PC-3 (cell line): ENCODE data around the gene C1GALT1. TPM values are rescaled to one million over a fixed set of nuclear protein-coding genes. Genes with fewer than 3 reads are reported as not detected.

Experiments
- ATAC-seq: fragments of 200-7000 bp; cut with Tn5 transposase; 2 replicates; pipeline ENCODE4 v1.9.1; 2020; ENCODE audit warnings: mild to moderate bottlenecking, moderate library complexity
- BruUV-seq: library from RNA; stranded (reverse); fragments of 400-500 nt; replicated peaks from 2 replicates; lab custom pipeline; 2021; lab: Mats Ljungman, UMichigan
- CTCF ChIA-PET: fragments of 300-600 bp; sonication (Branson Sonifier 250); formaldehyde crosslinking; loops from one replicate; lab custom pipeline; 2022; ENCODE audit warnings: antibody characterized with exemption; lab: Charles Lee
- POLR2A ChIA-PET: fragments of 300-600 bp; sonication (Branson Sonifier 250); formaldehyde crosslinking; loops from one replicate; lab custom pipeline; 2022; ENCODE audit warnings: antibody characterized with exemption; ENCODE audit not compliant: unreplicated experiment; lab: Charles Lee
- DNase-seq: peaks from one replicate; pipeline ENCODE4 v3.0.0-alpha.2; 2015
- H2AFZ ChIP-seq: fragments of 300-600 bp; sonication (generic); 2 replicates; pipeline ENCODE4 v1.6.0; 2016; ENCODE audit warnings: antibody characterized with exemption, low read length
- H3F3A ChIP-seq: fragments of 300-600 bp; sonication (generic); one replicate; pipeline ENCODE4 v1.6.0; 2017; ENCODE audit warnings: antibody characterized with exemption, low read length, control low read depth, mild to moderate bottlenecking; ENCODE audit not compliant: unreplicated experiment
- H3K27ac ChIP-seq: fragments of 300-600 bp; sonication (generic); 2 replicates; pipeline ENCODE4 v1.5.1; 2016; ENCODE audit warnings: mild to moderate bottlenecking, low read length
- H3K27me3 ChIP-seq: fragments of 300-600 bp; sonication (generic); 2 replicates; pipeline ENCODE4 v1.6.1; 2016; ENCODE audit warnings: low read length, mixed read lengths
- H3K36me3 ChIP-seq: fragments of 300-600 bp; sonication (generic); 2 replicates; pipeline ENCODE4 v1.6.1; 2016; ENCODE audit warnings: low read depth, mixed run types, low read length, mixed read lengths
- H3K4me1 ChIP-seq: fragments of 300-600 bp; sonication (generic); 2 replicates; pipeline ENCODE4 v1.5.1; 2016; ENCODE audit warnings: low read length; ENCODE audit not compliant: insufficient read depth
- H3K4me2 ChIP-seq: fragments of 300-600 bp; sonication (generic); 2 replicates; pipeline ENCODE4 v1.6.0; 2016; ENCODE audit warnings: low read length
- H3K4me3 ChIP-seq: fragments of 300-600 bp; sonication (generic); 2 replicates; pipeline ENCODE4 v1.5.1; 2016; ENCODE audit warnings: mild to moderate bottlenecking, low read length, mixed read lengths
- H3K79me2 ChIP-seq: fragments of 300-600 bp; sonication (generic); 2 replicates; pipeline ENCODE4 v1.6.1; 2017; ENCODE audit warnings: low read length, mixed read lengths
- H3K9ac ChIP-seq: fragments of 300-600 bp; sonication (generic); 2 replicates; pipeline ENCODE4 v1.6.0; 2016; ENCODE audit warnings: mild to moderate bottlenecking, low read length
- H3K9me2 ChIP-seq: fragments of 300-600 bp; sonication (generic); replicated peaks from 2 replicates; pipeline ENCODE4 v1.6.1; 2016; ENCODE audit warnings: mixed run types, low read length, mixed read lengths
- H3K9me3 ChIP-seq: fragments of 300-600 bp; sonication (generic); 2 replicates; pipeline ENCODE4 v1.6.1; 2016; ENCODE audit warnings: low read length, mixed read lengths
- H4K20me1 ChIP-seq: fragments of 300-600 bp; sonication (generic); 2 replicates; pipeline ENCODE4 v1.6.1; 2016; ENCODE audit warnings: low read length, mixed read lengths
- CTCF ChIP-seq: fragments of 300-600 bp; sonication (generic); conservative IDR thresholded peaks from 2 replicates; pipeline ENCODE4 v1.5.1; 2017; ENCODE audit warnings: antibody characterized with exemption, low read depth, mild to moderate bottlenecking, low read length
- EZH2 ChIP-seq: fragments of 300-600 bp; sonication (generic); IDR thresholded peaks from one replicate; pipeline ENCODE4 v1.6.1; 2017; ENCODE audit warnings: antibody characterized with exemption, mild to moderate bottlenecking, low read length; ENCODE audit not compliant: unreplicated experiment
- EZH2phosphoT487 ChIP-seq: fragments of 300-600 bp; sonication (generic); IDR thresholded peaks from 2 replicates; pipeline ENCODE4 v1.6.1; 2018; ENCODE audit warnings: mild to moderate bottlenecking, antibody characterized with exemption, low read length, borderline replicate concordance
- intact Hi-C: fragments of 100-400 bp; cut with micrococcal nuclease; formaldehyde crosslinking; loops from 2 replicates; pipeline ENCODE4 v1.9.0; 2023
- total RNA-seq: library from RNA; depleted of rRNA; stranded (reverse); fragments of >200 nt; gene quantifications from 2 replicates; pipeline ENCODE4 v1.2.3, GENCODE V29; 2014

The C1GALT1 gene
- total RNA-seq, 1 experiment from 2014 or later: 32.3 TPM

GRCh38 chr7:7157177-7157886, 25.0 kb upstream of the C1GALT1 start:
- Histone ChIP-seq H3K27me3 (no peaks in the 10 kb centered on the region), H2AFZ (no peak overlapping the region), H3K36me3 (no peaks in the 10 kb centered on the region), H4K20me1 (no peaks in the 10 kb centered on the region), H3K9me3 (no peaks in the 10 kb centered on the region), H3K27ac (no peak overlapping the region), H3F3A (no peaks in the 10 kb centered on the region), H3K4me3 (no peak overlapping the region), H3K79me2 (no peaks in the 10 kb centered on the region), H3K4me1 (peaks cover 11% of the 10 kb centered on the region; the same call in 1 of the 2 replicates), H3K4me2 (no peak overlapping the region), H3K9ac (no peak overlapping the region), H3K9me2 (no peaks in the 10 kb centered on the region)
- ChIA-PET CTCF (no interaction called here), POLR2A (no interaction called here)
- ATAC-seq (peak; percentile 67), DNase-seq (peak; percentile 49)
- intact Hi-C loops: no loop called here
- TF ChIP-seq CTCF (no peak), EZH2phosphoT487 (no peak), EZH2 (no peak)
- BruUV-seq: TSS peak; percentile 41

- Histone ChIP-seq H3K9me3 (no peaks in the 10 kb centered on the region), H3K9ac (no peak overlapping the region), H3K4me3 (no peak overlapping the region), H3K36me3 (no peaks in the 10 kb centered on the region), H2AFZ (no peak overlapping the region), H4K20me1 (no peaks in the 10 kb centered on the region), H3K4me1 (peaks cover 11% of the 10 kb centered on the region; the same call in 1 of the 2 replicates), H3K4me2 (no peak overlapping the region), H3K27me3 (no peaks in the 10 kb centered on the region), H3K27ac (no peak overlapping the region), H3K79me2 (no peaks in the 10 kb centered on the region), H3F3A (no peaks in the 10 kb centered on the region), H3K9me2 (no peaks in the 10 kb centered on the region)
- TF ChIP-seq CTCF (no peak), EZH2 (no peak), EZH2phosphoT487 (no peak)
- POLR2A ChIA-PET: no interaction called here
- peak; percentile 22 for DNase-seq
- no TSS peak for BruUV-seq
- no peak for ATAC-seq
- CTCF ChIA-PET: no interaction called here
- intact Hi-C loops: no loop called here
These were observed 24.5 kb upstream of the C1GALT1 start for GRCh38 chr7:7157887-7158271.

GRCh38 chr7:7159063-7159658, 23.2 kb upstream of the C1GALT1 start:
- H3K4me1 ChIP-seq: peaks cover 11% of the 10 kb centered on the region; the same call in 1 of the 2 replicates
- ChIA-PET POLR2A (no interaction called here), CTCF (no interaction called here)
- H3F3A ChIP-seq: no peaks in the 10 kb centered on the region
- no peaks in the 10 kb centered on the region for H3K9me2 ChIP-seq
- H3K27me3 ChIP-seq: no peaks in the 10 kb centered on the region
- ATAC-seq (no peak), DNase-seq (no peak)
- BruUV-seq: no TSS peak
- H3K79me2 ChIP-seq: no peaks in the 10 kb centered on the region
- no peak overlapping the region for H3K27ac ChIP-seq
- no peak overlapping the region for H3K4me2 ChIP-seq
- no peaks in the 10 kb centered on the region for H4K20me1 ChIP-seq
- no peak overlapping the region for H3K4me3 ChIP-seq
- no peaks in the 10 kb centered on the region for H3K9me3 ChIP-seq
- H2AFZ ChIP-seq: no peak overlapping the region
- no peak overlapping the region for H3K9ac ChIP-seq
- no peaks in the 10 kb centered on the region for H3K36me3 ChIP-seq
- intact Hi-C loops: no loop called here
- no peak for TF ChIP-seq EZH2phosphoT487
- TF ChIP-seq CTCF: no peak
- no peak for TF ChIP-seq EZH2
